Measurements from ENCODE around the gene DR1. TPM values are rescaled to one million over a fixed set of nuclear protein-coding genes. Genes with fewer than 3 reads are reported as not detected.

The DR1 gene
- total and polyA plus RNA-seq, 3 experiments from 2014 or later: 75.3 to 114 (median 108) TPM

DNA sequence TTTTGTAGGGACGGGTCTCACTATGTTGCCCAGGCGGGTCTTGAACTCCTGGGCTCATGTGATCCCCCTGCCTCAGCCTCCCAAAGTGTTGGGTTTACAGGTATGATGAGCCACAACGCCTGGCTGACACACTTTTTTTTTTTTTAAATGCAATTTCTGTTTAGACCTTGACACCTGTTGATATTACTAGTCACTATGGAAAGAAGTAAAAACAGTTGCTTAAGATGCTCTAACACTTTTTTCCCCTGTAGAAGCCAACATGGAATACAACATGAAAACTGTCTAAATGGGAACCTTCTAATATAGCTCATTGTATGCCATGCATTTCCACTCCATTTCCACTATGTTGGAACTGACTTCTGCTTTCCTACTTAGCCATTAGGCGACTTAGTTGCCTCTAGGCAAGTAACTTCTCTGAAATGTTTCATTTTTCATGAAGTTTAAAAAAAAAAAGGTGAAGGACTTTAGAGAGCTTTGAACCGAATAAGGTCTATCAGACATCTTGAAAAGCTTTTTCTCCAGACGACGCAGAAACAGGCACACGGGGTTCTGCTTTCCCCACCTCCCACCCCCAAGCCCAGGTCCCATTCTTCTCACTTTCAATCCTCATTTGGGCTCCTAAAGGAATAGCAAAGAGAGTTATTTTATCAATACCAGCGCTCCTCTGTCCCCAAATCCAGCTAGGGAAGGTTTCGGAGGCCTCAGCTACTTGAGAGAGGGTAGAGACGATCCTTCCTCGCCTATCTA lies 648 bp upstream of the DR1 start:
- CTCF ChIA-PET: interaction anchor here (0.7 to 2.0 kb wide), 6 partner anchors 38 to 564 kb away, joined by 4 to 9 read pairs (median 4); partner anchors contain the start of genes DIPK1A, GCLM and RPL5
- peak overlapping the region; percentile 92 for H3K4me3 ChIP-seq (ENCODE audit: low read length)
- POLR2A ChIA-PET: interaction anchor here (0.5 to 1.6 kb wide), 8 partner anchors 9 to 565 kb away, joined by 3 to 11 read pairs (median 4); no protein-coding TSS in a partner anchor

DNA sequence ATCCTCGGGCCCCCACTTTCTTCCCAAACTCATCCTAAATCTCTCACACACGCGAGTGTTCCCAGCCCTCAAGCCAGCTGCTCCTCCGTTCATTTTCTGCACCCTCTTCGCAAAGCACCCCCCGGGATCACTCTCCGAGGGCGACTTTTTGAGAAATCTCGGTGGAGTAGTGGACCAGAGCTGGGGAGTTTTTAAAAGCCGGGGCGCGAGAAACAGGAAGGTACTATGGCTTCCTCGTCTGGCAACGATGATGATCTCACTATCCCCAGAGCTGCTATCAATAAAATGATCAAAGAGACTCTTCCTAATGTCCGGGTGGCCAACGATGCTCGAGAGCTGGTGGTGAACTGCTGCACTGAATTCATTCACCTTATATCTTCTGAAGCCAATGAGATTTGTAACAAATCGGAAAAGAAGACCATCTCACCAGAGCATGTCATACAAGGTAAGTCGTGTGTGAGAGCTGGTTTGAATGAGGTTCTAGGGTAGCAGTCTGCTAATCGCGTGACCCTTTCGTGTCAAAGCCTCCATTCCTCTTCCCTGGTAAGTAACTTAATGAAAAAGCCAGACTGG lies 800 bp downstream of the DR1 start:
- Histone ChIP-seq H3K27ac (ENCODE audit: low read depth, low read length) (peak overlapping the region; percentile 94), H3K9me3 (ENCODE audit: low read length) (no peaks in the 10 kb centered on the region), H3K36me3 (ENCODE audit: insufficient read depth, low read length) (no peaks in the 10 kb centered on the region), H3K4me1 (ENCODE audit: insufficient read depth, low read length) (peaks cover 29% of the 10 kb centered on the region), H3K27me3 (ENCODE audit: insufficient read depth, low read length, poor library complexity, severe bottlenecking) (no peaks in the 10 kb centered on the region), H3K4me3 (ENCODE audit: low read length) (peak overlapping the region; percentile 92)
- Mint-ChIP-seq H3K27me3 (peaks cover 0 to 4% of the 10 kb centered on the region in 2 donors), H3K4me1 (peaks cover 42 to 58% (median 50%) of the 10 kb centered on the region in 3 donors), H3K4me3 (peak overlapping the region; percentile 93 to 100 (median 99)), H3K36me3 (peaks cover 0 to 34% (median 3%) of the 10 kb centered on the region in 3 donors), H3K27ac (peak overlapping the region; percentile 88 to 100 (median 98)), H3K9me3 (no peaks in the 10 kb centered on the region)
- ChIA-PET CTCF (interaction anchor here (1.3 to 2.0 kb wide), 4 partner anchors 10 to 514 kb away, joined by 3 to 9 read pairs (median 5); partner anchors contain the start of gene RPL5), POLR2A (interaction anchor here (0.8 kb wide), 1 partner anchor 857 kb away, joined by 3 read pairs; no protein-coding TSS in a partner anchor)
- DNase-seq: peak in 4 of 5 donors; percentile 24 to 58 (median 43)

More for the DNA sequence above, 648 bp upstream of the DR1 start:
- H3K27ac Mint-ChIP-seq: peak overlapping the region; percentile 88 to 100 (median 98)
- peaks cover 0 to 30% (median 2%) of the 10 kb centered on the region in 3 donors for H3K36me3 Mint-ChIP-seq
- peaks cover 0 to 4% of the 10 kb centered on the region in 2 donors for H3K27me3 Mint-ChIP-seq
- peak overlapping the region; percentile 94 for H3K27ac ChIP-seq (ENCODE audit: low read depth, low read length)
- H3K4me1 ChIP-seq (ENCODE audit: insufficient read depth, low read length): peaks cover 26% of the 10 kb centered on the region
- no peaks in the 10 kb centered on the region for H3K27me3 ChIP-seq (ENCODE audit: insufficient read depth, low read length, poor library complexity, severe bottlenecking)
- no peaks in the 10 kb centered on the region for H3K9me3 ChIP-seq (ENCODE audit: low read length)
- H3K9me3 Mint-ChIP-seq: no peaks in the 10 kb centered on the region
- H3K36me3 ChIP-seq (ENCODE audit: insufficient read depth, low read length): no peaks in the 10 kb centered on the region
- peak in 1 of 5 donors; percentile 7 for DNase-seq
- H3K4me1 Mint-ChIP-seq: peaks cover 31 to 45% (median 40%) of the 10 kb centered on the region in 3 donors
- peak overlapping the region; percentile 93 to 100 (median 99) for H3K4me3 Mint-ChIP-seq

DNA sequence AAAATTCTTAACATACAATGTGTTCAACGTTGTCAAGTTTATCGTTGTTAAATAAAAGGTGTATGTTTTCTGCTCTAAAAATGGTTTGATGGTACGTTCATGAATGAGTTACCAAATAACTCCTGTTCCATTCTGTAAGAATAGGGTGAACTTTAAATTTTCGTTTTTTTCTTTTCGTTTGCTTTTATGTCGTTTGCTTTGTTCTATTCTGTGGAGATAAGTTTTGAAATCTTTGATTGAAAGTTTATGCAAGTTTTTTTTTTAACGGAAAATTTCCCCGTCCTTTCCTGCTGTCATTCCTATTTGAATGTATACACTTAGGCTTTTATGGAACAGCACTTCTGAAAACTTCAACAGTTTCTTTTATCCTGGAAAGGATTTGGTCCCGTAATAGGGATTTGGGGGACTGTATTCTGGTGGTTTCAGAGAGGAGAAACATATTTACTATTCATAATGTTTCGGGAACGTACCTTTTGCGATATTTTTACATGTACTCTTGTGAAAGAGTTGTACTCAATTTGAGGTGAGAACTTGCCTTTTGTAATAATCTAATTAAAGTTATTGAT lies 1.7 kb downstream of the DR1 start:
- Mint-ChIP-seq H3K27ac (peak overlapping the region in 7 of 8 donors; percentile 97 to 100 (median 99)), H3K4me1 (peaks cover 50 to 63% (median 56%) of the 10 kb centered on the region in 3 donors), H3K36me3 (peaks cover 0 to 37% (median 5%) of the 10 kb centered on the region in 3 donors), H3K4me3 (peak overlapping the region; percentile 93 to 100 (median 99)), H3K27me3 (peaks cover 0 to 4% of the 10 kb centered on the region in 2 donors), H3K9me3 (no peaks in the 10 kb centered on the region)
- CTCF ChIA-PET: no interaction called here
- no peaks in the 10 kb centered on the region for H3K27me3 ChIP-seq (ENCODE audit: insufficient read depth, low read length, poor library complexity, severe bottlenecking)
- no peaks in the 10 kb centered on the region for H3K9me3 ChIP-seq (ENCODE audit: low read length)
- peaks cover 30% of the 10 kb centered on the region for H3K4me1 ChIP-seq (ENCODE audit: insufficient read depth, low read length)
- no peaks in the 10 kb centered on the region for H3K36me3 ChIP-seq (ENCODE audit: insufficient read depth, low read length)
- H3K27ac ChIP-seq (ENCODE audit: low read depth, low read length): peak overlapping the region; percentile 94
- POLR2A ChIA-PET: no interaction called here
- no peak for DNase-seq
- peak overlapping the region; percentile 92 for H3K4me3 ChIP-seq (ENCODE audit: low read length)

DNA sequence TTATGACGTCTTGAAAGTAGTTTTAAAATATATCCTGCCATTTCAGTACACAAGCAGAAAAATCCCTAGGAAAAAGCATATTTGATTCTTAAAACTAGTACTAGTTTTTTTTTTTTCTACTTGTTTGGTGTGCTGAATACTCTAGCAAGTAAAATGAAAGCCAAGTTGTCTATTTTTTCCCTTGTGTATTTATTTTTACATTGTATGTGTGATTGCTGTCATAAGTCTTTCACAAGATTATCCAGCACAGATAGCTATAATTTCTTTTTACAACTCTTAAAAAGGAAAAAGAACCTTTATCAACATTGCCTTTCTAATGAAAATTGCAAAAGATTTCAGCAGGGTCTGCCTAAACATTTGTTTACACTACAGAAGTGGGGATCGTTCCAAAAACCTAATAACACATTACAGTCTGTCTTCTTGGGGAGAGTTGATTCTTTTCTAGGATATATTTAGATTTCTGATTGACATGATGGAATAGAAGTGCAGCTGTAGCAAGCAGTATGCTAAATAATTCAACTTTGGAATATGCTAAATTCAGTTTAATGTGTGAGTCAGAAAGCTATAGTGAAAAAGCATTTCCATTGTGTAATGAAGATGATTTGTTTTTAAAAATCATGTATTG lies 2.5 kb downstream of the DR1 start:
- Histone ChIP-seq H3K4me1 (ENCODE audit: insufficient read depth, low read length) (peaks cover 30% of the 10 kb centered on the region), H3K9me3 (ENCODE audit: low read length) (no peaks in the 10 kb centered on the region), H3K4me3 (ENCODE audit: low read length) (peak overlapping the region; percentile 92), H3K27ac (ENCODE audit: low read depth, low read length) (no peak overlapping the region), H3K36me3 (ENCODE audit: insufficient read depth, low read length) (no peaks in the 10 kb centered on the region), H3K27me3 (ENCODE audit: insufficient read depth, low read length, poor library complexity, severe bottlenecking) (no peaks in the 10 kb centered on the region)
- ChIA-PET POLR2A (no interaction called here), CTCF (no interaction called here)
- DNase-seq: no peak
- Mint-ChIP-seq H3K4me3 (peak overlapping the region; percentile 93 to 100 (median 99)), H3K4me1 (peaks cover 55 to 71% (median 64%) of the 10 kb centered on the region in 3 donors), H3K27me3 (peaks cover 0 to 4% of the 10 kb centered on the region in 2 donors), H3K9me3 (no peaks in the 10 kb centered on the region), H3K27ac (peak overlapping the region in 4 of 8 donors; percentile 24 to 99 (median 34)), H3K36me3 (peaks cover 0 to 43% (median 5%) of the 10 kb centered on the region in 3 donors)

DNA sequence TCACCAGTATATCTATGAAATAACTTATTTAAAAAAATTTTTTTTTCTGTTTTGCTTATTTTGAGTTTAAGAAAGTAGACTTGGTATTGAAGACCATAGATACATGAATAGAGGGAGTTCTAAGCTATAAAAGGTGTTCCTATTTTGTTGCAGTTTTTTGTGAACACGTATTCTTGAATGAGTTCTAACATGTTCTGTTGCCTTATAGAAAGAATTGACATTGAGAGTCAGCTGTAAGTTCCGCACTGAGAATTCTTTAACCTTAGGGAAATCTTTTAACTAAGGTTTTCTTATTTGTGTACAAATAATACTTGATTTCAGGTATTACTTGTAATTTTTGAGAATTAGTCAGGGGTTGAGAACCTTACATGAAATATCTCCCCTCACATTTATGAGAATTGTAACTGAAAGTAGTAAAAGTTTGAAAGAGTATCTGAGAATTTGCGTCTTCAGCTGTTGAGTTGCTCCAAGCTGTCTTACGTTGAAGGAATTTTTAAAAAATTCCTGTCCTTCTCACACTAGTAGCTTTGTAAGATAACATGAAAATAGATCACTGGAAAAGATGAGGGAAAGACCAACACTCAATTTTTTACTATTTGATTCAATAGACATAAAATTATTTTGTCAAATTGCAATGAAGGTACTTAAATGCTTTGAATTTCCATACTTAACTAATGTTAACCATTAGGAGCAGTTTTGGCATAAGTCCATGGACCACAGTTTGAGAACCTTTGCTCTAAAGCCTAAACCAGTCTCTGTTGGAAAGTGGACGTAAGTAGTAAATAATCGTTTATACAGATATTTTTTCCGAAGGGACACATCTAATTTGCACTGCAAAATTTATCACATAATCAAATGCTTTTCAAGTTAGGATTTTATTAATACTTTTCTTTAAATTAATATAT lies 3.8 kb downstream of the DR1 start:
- H3K4me3 Mint-ChIP-seq: peak overlapping the region; percentile 93 to 100 (median 99)
- H3K36me3 Mint-ChIP-seq: peaks cover 0 to 53% (median 5%) of the 10 kb centered on the region in 3 donors
- H3K4me1 Mint-ChIP-seq: peaks cover 63 to 76% (median 73%) of the 10 kb centered on the region in 3 donors
- POLR2A ChIA-PET: no interaction called here
- Histone ChIP-seq H3K27me3 (ENCODE audit: insufficient read depth, low read length, poor library complexity, severe bottlenecking) (no peaks in the 10 kb centered on the region), H3K4me3 (ENCODE audit: low read length) (peak overlapping the region; percentile 40), H3K36me3 (ENCODE audit: insufficient read depth, low read length) (peaks cover 9% of the 10 kb centered on the region), H3K9me3 (ENCODE audit: low read length) (no peaks in the 10 kb centered on the region), H3K4me1 (ENCODE audit: insufficient read depth, low read length) (peaks cover 28% of the 10 kb centered on the region), H3K27ac (ENCODE audit: low read depth, low read length) (peak overlapping the region; percentile 28)
- CTCF ChIA-PET: no interaction called here
- H3K27me3 Mint-ChIP-seq: peaks cover 0 to 4% of the 10 kb centered on the region in 2 donors
- DNase-seq: no peak
- H3K9me3 Mint-ChIP-seq: no peaks in the 10 kb centered on the region
- H3K27ac Mint-ChIP-seq: peak overlapping the region in 7 of 8 donors; percentile 44 to 90 (median 84)

DNA sequence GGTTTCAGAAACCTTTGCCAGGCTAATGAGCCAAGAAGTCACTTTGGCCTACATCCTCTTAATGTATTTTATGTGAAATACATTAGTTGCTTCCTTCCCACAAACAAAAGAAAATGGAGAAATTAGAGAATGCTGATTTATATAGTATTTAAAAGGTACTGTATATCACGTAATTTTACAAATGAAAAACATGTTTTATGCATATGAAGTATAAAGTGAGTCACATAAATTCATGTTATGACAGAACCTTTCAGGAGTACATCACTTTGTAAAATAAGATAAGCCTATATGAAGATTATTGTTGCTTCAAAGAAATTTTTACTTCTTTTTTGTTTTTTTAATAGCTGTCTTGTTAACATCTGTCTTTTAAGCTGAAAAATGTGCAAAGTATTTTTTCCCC lies 4.6 kb downstream of the DR1 start:
- Histone ChIP-seq H3K4me1 (ENCODE audit: insufficient read depth, low read length) (peaks cover 34% of the 10 kb centered on the region), H3K9me3 (ENCODE audit: low read length) (no peaks in the 10 kb centered on the region), H3K27ac (ENCODE audit: low read depth, low read length) (no peak overlapping the region), H3K36me3 (ENCODE audit: insufficient read depth, low read length) (peaks cover 15% of the 10 kb centered on the region), H3K4me3 (ENCODE audit: low read length) (no peak overlapping the region), H3K27me3 (ENCODE audit: insufficient read depth, low read length, poor library complexity, severe bottlenecking) (no peaks in the 10 kb centered on the region)
- Mint-ChIP-seq H3K36me3 (peaks cover 0 to 57% (median 9%) of the 10 kb centered on the region in 3 donors), H3K27me3 (peaks cover 0 to 4% of the 10 kb centered on the region in 2 donors), H3K4me1 (peaks cover 64 to 80% (median 74%) of the 10 kb centered on the region in 3 donors), H3K27ac (peak overlapping the region in 3 of 8 donors; percentile 28 to 75 (median 56)), H3K4me3 (peak overlapping the region; percentile 36 to 99 (median 74)), H3K9me3 (no peaks in the 10 kb centered on the region)
- ChIA-PET CTCF (no interaction called here), POLR2A (no interaction called here)
- no peak for DNase-seq

DNA sequence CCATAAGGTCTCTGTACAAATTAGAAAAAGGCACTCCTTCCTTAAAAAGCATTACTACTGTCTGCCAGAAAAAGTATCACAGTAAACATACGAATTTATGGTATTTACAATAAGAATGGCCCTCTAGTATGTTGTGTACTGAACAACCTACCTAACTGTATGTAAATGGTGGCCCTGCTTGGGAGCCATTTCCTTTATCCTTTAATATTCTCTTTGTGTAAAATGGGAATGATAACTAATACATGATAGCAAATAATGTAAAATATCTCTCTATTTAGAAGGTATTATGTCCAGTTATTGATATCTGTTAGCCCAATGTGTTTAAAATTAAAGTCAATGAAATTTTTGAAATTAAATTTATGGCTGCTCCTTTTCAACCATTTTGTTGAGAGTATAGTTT lies 5.2 kb downstream of the DR1 start:
- Mint-ChIP-seq H3K9me3 (no peaks in the 10 kb centered on the region), H3K36me3 (peaks cover 4 to 57% (median 12%) of the 10 kb centered on the region in 3 donors)

More for the DNA sequence above, 5.2 kb downstream of the DR1 start:
- H3K27me3 ChIP-seq (ENCODE audit: insufficient read depth, low read length, poor library complexity, severe bottlenecking): no peaks in the 10 kb centered on the region
- peaks cover 19% of the 10 kb centered on the region for H3K36me3 ChIP-seq (ENCODE audit: insufficient read depth, low read length)
- H3K4me1 Mint-ChIP-seq: peaks cover 67 to 85% (median 77%) of the 10 kb centered on the region in 3 donors
- peak overlapping the region; percentile 3 to 93 (median 50) for H3K4me3 Mint-ChIP-seq
- DNase-seq: no peak
- H3K27me3 Mint-ChIP-seq: peaks cover 0 to under 1% of the 10 kb centered on the region in 2 donors
- ChIA-PET CTCF (interaction anchor here (0.8 kb wide), 1 partner anchor 46 kb away, joined by 3 read pairs; no protein-coding TSS in a partner anchor), POLR2A (no interaction called here)
- H3K9me3 ChIP-seq (ENCODE audit: low read length): no peaks in the 10 kb centered on the region
- no peak overlapping the region for H3K27ac ChIP-seq (ENCODE audit: low read depth, low read length)
- no peak overlapping the region for H3K4me3 ChIP-seq (ENCODE audit: low read length)
- peak overlapping the region in 1 of 8 donors; percentile 5 for H3K27ac Mint-ChIP-seq
- H3K4me1 ChIP-seq (ENCODE audit: insufficient read depth, low read length): peaks cover 38% of the 10 kb centered on the region
